NCI-H2171 treated with DMSO at 0.1 percent for 48 hours (cell line): Measurements from ENCODE around the gene SERPING1.

Experiments
- DNase-seq: peaks from one replicate; lab custom pipeline; 2025; lab: John Stamatoyannopoulos, UW

The SERPING1 gene

GRCh38 chr11:57652662-57653061 lies 55.2 kb downstream of the SERPING1 start:
- no peak for DNase-seq

GRCh38 chr11:57653163-57653562 lies 55.7 kb downstream of the SERPING1 start:
- DNase-seq: no peak

- no peak for DNase-seq
Measured at GRCh38 chr11:57656885-57657193, 59.4 kb downstream of the SERPING1 start.

GRCh38 chr11:57657194-57658022 lies 59.9 kb downstream of the SERPING1 start, which contains the start of gene CLP1:
CLP1 (plus strand) TSS chr11:57657762; CDS start chr11:57659477, 1,715 bp downstream.
- peak; percentile 99 for DNase-seq

- DNase-seq: no peak
Measured at GRCh38 chr11:57658023-57658361, 60.5 kb downstream of the SERPING1 start.

GRCh38 chr11:57659669-57660068 lies 62.2 kb downstream of the SERPING1 start:
- DNase-seq: no peak

GRCh38 chr11:57662893-57663292 lies 65.4 kb downstream of the SERPING1 start:
- DNase-seq: no peak

GRCh38 chr11:57663975-57664374 lies 66.5 kb downstream of the SERPING1 start:
- no peak for DNase-seq
